Posterior vena cava (tissue), 2 donors: ENCODE data around the gene SUV39H1. TPM values are rescaled to one million over a fixed set of nuclear protein-coding genes. Genes with fewer than 3 reads are reported as not detected.
"Not testable (repeated sequence)": the region's sequence is repeated elsewhere in the genome, so short reads cannot be mapped to it uniquely, and the experiment has no call there.

Experiments used
- DNase-seq: peaks from one replicate; pipeline ENCODE4 v3.0.0-alpha.2; 2020; ENCODE audit warnings: low spot score
- intact Hi-C, 2 donors: fragments of 100-400 bp; cut with DNase I; formaldehyde crosslinking; loops; one replicate each; pipeline versions ENCODE4 v1.14.1 to v1.14.2; 2022 to 2023
- long read RNA-seq, 2 donors: library from polyadenylated mRNA; unstranded; transcript quantifications; one replicate each; pipeline ENCODE4 v2.0.0, GENCODE V29; 2020 to 2021
- total RNA-seq, 2 donors: library from RNA; stranded (reverse); fragmentation: NEBNext Ultra II Directional; extraction: Animal tissue kit (Norgen Biotek cat#: 25700); gene quantifications; one replicate each; pipeline ENCODE4 v1.2.1, GENCODE V29; 2021
- donor health status: DM: yes; HTN: yes; CAD: no.
- donor health status: DM: yes; HTN: yes; CAD: no.

SUV39H1 gene, protein sequence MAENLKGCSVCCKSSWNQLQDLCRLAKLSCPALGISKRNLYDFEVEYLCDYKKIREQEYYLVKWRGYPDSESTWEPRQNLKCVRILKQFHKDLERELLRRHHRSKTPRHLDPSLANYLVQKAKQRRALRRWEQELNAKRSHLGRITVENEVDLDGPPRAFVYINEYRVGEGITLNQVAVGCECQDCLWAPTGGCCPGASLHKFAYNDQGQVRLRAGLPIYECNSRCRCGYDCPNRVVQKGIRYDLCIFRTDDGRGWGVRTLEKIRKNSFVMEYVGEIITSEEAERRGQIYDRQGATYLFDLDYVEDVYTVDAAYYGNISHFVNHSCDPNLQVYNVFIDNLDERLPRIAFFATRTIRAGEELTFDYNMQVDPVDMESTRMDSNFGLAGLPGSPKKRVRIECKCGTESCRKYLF
- 1 to 10 TPM; 3.8 to 4.5 TPM for total RNA-seq
- long read RNA-seq, donor 1, partial matches to known transcripts, result 0 of 1 reads
- long read RNA-seq, donor 1, other reads (novel, unspliced or antisense), result 0 of 1 reads
- long read RNA-seq, donor 2, partial matches to known transcripts, result 11 of 14 reads
- long read RNA-seq, donor 2, other reads (novel, unspliced or antisense), result 2 of 14 reads

DNA sequence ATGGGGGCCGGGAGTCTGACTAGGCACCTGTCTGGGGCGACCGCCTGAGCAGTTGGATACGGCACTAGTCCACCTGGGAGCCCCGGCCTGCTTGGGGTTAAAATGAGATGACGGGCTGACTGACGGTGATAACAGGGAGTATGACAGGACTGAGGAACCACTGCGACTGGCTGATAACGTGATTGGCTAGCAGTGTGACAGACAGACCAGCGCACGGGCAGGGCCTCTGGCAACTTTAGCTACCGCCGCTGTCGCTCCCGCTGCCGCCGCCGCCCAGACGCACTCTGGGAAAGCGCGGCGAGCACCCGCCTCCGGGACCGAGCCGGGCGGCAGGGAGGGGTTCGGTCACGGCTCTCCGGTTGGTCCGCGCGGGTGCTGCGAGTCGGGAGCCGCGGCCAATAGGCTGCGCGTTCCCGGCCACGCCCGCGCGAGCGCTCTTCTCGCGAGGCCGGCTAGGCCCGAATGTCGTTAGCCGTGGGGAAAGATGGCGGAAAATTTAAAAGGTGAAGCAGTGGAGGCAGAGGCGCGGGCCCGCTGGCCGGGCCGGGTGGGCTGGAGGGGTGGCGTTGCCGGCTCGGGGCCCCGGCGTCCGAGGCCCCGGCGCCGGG, at the start of gene SUV39H1:
Gene SUV39H1 (plus strand): TSS at position 434 of the 608 bp plus-strand sequence. CDS start 51 bp downstream, at position 485.
- intact Hi-C loops, result no loop called here
- peak; percentile 96 for DNase-seq

DNA sequence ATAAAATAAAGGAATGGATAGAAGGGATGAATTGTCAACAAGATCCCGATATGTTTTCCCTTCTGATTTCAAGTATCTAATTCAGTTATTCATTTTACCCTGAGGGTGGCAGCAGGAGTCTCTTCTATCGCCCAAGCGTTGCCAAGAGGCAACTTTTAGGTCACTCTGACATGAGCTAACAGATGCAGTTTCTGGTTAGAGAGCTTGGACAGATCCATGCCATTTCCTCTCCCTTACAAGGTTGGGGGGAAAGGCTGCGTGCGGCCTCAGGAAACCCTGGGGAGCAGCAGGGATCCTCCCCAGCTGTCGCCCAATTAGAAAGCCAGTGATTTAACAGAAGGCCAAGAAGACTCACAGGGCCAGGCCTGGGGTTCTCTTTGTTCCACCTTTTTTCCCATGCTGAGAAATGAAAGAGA, 48.2 kb upstream of the SUV39H1 start:
- DNase-seq, result no peak
- intact Hi-C loops, result no loop called here

DNA sequence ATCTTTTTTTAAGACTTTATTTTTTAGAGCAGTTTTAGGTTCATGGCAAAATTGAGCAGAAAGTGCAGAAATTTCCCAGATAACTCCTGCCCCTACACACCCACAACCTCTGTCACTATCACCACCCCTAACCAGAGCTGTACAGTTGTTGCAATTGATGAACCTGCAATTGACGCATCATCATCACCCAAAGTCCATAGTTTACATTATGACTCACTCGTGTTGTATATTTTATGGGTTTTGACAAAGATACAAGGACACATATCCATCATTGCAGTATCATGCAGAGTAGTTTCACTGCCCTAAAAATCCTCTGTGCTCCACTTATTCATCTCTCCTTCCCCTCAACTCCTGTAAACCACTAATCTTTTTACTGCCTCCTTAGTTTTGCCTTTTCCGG, 47.4 kb upstream of the SUV39H1 start:
- DNase-seq, result no peak
- intact Hi-C loops, result no loop called here

DNA sequence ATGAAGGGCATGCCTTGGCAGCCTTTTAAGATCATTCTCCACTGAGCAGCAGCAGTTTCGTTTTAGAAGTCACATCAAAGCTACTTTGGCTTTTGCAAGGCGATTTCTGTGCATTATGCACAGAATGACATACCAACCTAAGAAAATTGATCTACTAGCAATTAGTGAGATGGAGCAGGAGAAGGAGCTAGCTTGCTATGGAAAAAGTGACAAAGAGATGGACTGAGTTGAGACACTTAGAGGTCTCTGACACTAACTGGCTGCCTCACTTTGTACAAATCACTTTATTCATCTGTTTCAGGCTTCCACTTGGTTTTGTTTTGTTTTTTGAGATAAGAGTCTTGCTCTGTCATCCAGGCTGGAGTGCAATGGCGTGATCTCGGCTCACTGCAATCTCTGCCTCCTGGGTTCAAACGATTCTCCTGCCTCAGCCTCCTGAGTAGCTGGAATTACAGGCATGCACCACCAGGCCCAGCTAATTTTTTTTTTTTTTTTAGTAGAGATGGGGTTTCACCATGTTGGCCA, 44.4 kb upstream of the SUV39H1 start:
- intact Hi-C loops, DNase-seq: not testable (repeated sequence)

DNA sequence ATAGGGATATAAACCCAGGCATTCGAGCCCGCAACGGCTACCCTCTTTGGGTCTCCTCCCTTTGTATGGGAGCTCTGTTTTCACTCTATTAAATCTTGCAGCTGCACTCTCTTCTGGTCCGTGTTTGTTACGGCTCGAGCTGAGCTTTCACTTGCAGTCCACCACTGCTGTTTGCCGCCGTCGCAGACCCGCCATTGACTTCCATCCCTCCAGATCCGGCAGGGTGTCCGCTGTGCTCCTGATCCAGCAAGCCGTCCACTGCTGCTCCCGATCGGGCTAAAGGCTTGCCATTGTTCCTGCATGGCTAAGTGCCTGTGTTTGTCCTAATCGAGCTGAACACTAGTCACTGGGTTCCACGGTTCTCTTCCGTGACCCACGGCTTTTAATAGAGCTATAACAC, 41.8 kb upstream of the SUV39H1 start:
- DNase-seq, result peak; percentile 64
- intact Hi-C loops, result not testable (repeated sequence)

DNA sequence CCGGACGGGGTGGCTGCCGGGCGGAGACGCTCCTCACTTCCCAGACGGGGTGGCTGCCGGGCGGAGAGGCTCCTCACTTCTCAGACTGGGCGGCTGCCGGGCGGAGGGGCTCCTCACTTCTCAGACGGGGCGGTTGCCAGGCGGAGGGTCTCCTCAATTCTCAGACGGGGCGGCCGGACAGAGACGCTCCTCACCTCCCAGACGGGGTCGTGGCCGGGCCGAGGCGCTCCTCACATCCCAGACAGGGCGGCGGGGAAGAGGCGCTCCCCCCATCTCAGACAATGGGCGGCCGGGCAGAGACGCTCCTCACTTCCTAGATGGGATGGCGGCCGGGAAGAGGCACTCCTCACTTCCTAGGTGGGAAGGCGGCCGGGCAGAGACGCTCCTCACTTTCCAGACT, 36.8 kb upstream of the SUV39H1 start:
- intact Hi-C loops, DNase-seq: not testable (repeated sequence)

DNA sequence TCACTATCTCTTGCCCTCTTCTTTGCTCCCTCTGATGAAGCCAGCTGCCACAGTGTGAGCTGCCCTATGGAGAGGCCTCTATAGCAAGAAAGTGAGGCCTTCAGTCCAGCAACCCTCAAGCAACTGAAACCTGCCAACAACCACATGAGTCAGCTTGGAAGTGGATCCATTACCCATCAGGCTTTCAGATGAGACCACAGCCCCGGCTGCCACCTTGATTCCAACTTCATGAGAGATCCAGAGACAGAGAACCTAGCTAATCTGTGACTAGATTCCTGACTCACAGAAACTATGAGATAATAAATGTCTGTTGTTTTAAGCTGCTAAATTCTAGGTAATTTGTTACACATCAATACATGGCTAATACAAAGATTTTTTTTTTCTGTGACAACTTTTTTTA, 33.3 kb upstream of the SUV39H1 start:
- intact Hi-C loops, result no loop called here
- DNase-seq, result no peak

DNA sequence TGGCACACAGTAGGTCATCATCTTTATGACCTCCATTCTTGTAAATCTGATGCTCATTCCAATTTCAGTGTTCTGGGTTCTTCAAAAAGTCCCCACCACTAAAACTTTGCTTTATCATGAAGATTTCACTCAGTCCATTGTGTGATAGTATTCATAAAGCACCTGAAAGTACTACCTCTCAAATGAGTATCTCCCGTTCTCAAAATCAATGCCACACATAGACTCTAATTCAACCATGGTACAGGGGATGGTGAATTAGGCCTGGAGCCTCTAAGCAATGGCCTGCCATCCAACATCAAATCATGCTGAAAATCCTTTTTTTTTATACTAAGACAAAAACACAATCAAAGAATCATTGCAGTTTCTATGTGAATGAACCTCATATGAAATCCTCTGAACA, 32.4 kb upstream of the SUV39H1 start:
- no peak for DNase-seq
- intact Hi-C loops, result no loop called here

DNA sequence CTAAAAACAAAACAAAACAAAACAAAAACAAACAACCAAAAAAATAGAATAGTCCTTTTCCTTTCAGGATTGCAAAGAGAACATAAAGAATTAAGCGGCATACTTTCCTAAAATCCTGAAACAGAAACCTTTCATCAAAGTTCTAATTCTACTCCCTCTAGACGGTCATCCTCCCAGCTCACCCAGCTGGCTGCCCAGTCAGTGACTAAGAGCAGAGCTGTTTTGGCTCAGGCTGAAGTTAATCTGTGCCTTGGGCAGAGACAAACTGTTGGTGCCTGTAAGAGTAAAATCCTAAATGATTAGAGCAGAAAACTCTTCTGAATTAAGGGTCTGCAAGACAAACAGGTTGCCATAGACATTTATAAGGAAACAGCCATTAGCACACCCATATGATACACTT, 30.5 kb upstream of the SUV39H1 start:
- intact Hi-C loops, result no loop called here
- DNase-seq, result peak; percentile 14

DNA sequence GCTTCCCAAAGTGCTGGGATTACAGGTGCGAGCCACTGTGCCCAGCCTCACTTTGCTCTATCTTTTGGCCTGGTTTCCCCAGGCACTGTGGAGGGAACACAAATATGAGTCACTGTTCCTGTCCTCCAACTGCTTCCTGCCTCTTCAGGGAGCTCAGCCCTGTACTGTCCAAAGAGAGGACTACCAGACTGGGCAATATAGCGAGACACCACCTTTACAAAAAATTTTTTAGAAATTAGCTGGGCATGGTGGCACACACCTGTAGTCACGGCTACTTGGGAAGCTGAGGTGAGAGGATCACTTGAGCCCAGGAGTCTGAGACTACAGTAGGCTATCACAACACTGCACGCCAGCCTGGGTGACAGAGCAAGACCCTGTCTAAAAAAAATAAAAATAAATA, 29.9 kb upstream of the SUV39H1 start:
- DNase-seq, result peak; percentile 35
- intact Hi-C loops, result no loop called here

DNA sequence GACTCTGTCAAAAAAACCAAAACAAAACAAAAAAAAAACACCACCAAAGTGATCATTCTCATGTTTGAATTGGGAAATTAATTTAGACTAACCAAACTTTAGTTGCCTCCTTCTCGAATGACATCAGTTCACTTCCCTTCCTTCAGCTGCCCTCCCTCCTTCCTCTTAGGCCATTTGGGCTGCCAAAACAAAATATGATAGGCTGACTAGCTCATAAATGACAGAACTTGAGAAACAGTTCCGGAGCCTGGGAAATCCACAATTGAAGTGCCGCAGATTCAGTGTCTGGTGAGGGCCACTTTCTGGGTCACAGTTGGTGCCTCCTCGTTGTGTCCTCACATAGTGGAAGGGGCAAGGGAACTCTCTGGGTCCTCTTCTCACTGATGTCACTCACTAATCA, 29.0 kb upstream of the SUV39H1 start:
- peak; percentile 2 for DNase-seq
- intact Hi-C loops, result no loop called here

DNA sequence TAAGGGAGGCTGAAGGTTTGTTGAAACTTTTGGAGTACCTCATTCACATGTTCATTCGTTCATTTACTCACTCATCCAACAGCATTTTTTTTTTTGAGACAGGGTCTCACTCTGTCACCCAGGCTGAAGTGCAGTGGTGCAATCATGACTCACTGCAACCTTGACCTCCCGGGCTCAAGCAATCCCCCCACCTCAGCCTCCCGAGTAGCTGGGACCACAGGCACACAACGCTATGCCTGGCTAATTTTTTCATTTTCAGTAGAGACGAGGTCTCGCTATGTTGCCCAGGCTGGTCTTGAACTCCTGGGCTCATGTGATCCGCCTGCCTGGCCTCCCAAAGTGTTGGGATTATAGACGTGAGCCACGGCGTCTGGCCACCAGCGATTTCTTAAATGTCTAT, 28.3 kb upstream of the SUV39H1 start:
- intact Hi-C loops, result not testable (repeated sequence)
- DNase-seq, result peak; percentile 30

DNA sequence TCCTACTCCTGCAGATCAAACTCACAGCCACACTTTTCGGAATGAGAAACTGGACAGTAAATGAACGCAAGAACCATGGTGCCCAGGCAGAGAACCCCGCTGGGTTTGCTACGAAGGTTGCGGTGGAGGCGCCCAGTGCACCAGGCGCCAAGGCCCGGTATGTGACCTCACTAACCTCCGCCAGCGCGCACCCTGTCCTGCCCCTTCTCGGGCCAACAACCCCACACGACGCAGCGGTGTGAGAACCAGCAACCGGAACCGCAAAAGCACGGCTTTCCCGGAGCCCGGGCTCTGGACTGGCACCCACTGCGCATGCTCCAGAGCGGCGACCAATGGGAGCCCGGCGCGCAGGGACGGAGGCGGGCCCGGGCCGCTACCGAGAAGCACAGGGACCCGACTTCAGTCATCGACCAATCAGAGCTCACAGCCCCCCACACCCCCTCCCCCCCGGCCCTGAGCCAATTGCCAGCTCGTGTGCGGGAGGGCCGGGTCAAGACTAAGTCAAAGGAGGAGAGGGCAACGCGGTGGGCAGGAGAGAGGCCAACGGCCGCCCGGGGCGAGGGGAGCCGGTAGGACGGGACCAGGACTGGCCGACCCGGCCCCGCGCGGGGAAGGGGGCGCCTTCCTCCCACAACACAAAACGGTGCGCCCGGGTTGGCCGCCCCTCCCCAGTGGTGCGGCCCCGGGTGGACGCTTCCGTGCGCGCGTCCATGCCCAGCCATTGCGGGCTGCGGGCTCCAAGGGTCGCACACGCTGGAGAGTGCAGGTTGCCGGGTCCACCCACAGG, 20.2 kb upstream of the SUV39H1 start:
- intact Hi-C loops, result no loop called here
- peak; percentile 95 for DNase-seq

DNA sequence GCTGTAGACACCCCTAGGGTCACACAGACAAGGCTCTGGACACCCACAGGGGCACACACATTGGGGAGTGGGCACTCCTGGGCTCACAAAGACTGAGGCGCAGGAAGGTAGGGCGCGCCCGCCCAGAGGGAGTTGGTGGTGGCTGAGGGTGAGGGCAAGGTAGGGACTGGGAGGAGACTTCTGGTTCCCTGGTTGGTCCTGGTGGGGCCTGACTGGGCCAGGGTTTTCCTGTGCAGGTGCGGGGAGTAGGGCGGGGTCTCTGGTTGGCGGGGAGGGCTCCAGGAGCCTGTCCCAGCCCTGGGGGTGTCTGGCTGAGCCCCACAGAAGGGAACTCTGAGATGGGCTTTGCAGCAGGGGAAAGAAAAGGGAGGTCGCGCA, 19.7 kb upstream of the SUV39H1 start:
- intact Hi-C loops, result no loop called here
- DNase-seq, result peak; percentile 77

DNA sequence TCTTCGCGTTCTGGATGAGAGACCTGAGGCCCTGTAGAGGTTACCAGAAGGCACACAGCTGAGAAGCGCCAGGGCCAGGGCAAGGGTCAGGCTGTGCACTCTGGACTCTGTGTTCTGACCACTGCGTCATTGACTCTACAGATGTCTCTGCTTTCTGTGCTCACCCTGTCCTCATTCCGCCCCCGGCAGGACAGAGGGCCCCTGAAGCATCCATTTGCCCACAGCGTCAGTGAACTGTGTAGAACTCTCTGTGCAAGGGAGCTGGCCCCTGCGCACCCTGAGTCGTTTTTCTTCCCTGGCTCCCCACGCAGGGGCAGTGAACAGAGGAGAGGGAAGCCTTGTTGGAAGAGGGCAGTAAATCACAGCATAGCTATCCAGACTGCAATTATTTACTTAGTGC, 19.0 kb upstream of the SUV39H1 start:
- intact Hi-C loops, result no loop called here
- peak; percentile 71 for DNase-seq

DNA sequence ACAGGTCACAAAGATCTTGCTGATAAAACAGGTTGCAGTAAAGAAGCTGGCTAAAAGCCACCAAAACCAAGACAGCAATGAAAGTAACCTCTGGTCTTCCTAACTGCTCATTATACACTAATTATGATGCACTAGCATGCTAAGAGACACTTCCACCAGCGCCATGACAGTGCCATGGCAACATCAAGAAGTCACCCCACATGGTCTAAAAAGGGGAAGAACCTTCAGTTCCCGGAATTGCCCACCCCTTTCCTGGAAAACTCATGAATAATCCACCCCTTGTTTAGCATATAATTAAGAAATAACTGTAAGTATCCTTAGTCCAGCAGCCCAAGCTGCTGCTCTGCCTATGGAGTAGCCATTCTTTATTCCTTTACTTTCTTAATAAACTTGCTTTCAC, 16.1 kb upstream of the SUV39H1 start:
- intact Hi-C loops, result not testable (repeated sequence)
- DNase-seq, result peak; percentile 73

DNA sequence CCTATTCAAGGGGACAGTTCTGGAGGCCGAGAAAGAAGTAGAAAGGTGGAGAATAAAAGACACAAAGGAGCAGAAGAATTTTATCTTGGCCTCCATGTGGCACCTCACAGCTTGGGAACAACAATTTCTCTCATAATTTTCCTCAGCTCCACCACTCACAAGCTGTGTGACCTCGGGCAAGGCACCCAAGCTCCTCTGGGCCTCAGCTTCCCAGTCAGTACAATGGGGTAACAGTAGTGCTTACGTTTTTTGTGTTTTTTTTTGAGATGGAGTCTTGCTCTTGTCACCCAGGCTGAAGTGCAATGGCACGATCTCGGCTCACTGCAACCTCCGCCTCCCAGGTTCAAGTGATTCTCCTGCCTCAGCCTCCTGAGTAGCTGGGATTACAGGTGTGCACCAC, 15.6 kb upstream of the SUV39H1 start:
- intact Hi-C loops, DNase-seq: not testable (repeated sequence)

DNA sequence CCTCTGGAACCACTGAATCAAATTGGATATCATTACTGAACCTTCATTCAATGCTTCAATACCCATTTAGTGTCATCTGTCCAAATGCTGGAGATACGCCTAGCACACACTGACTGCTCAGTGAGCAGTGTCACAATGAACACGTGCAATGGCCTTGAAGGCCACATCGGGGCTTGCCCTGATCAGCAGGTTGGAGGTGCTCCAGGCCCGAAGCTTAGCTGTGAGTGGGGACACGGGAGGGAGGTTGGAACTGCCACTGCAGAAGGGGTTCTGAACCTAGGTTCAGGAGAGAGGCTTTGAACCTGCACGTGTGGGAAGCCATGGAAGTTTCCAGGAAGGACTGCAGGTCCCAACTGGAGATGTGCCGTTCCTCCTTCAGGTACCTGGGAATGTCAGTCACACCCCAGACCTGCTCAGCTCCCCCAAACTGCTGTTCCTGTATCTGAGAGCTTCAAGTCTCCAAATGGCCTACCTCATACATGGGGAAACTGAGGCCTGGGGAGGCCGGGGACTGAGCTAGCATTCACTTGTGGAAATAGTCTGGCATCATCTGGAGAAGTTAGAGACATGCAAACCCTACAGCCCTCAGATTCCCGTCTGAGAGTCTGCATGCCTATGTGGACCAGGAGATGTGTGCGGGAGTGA, 14.9 kb upstream of the SUV39H1 start:
- intact Hi-C loops, result no loop called here
- DNase-seq, result peak; percentile 51

DNA sequence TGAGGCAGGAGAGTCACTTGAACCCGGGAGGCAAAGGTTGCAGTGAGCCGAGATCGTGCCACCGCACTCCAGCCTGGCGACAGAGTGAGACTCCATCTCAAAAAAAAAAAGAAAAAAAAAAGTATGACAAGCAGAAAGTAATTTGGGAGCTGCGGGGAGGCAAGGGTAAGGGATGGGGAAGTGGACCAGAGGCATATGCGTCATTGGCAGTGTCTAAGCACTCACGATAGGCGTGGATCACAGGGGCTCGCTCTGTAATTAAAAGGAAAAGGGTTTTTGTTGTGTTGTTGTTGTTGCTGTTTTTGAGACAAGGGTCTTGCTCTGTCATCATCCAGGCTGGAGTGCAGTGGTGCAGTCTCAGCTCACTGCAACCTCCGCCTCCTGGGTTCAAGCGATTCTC, 13.7 kb upstream of the SUV39H1 start:
- peak; percentile 24 for DNase-seq
- intact Hi-C loops, result not testable (repeated sequence)
